AG10803 (cell line): ENCODE results near the gene LCE7A.

Source experiments
- DNase-seq: peaks from one replicate; pipeline ENCODE4 v3.0.0; 2010; ENCODE audit warnings: low read depth
- H3K4me3 ChIP-seq: 2 replicates; pipeline ENCODE4 v1.5.1; 2011; ENCODE audit warnings: mild to moderate bottlenecking, low read length, control low read depth
- TF ChIP-seq, protein P1 (sequence below): conservative IDR thresholded peaks from 2 replicates; pipeline ENCODE4 v1.5.1; 2011; ENCODE audit warnings: mild to moderate bottlenecking, low read length, control low read depth, inconsistent platforms

Gene LCE7A

DNA sequence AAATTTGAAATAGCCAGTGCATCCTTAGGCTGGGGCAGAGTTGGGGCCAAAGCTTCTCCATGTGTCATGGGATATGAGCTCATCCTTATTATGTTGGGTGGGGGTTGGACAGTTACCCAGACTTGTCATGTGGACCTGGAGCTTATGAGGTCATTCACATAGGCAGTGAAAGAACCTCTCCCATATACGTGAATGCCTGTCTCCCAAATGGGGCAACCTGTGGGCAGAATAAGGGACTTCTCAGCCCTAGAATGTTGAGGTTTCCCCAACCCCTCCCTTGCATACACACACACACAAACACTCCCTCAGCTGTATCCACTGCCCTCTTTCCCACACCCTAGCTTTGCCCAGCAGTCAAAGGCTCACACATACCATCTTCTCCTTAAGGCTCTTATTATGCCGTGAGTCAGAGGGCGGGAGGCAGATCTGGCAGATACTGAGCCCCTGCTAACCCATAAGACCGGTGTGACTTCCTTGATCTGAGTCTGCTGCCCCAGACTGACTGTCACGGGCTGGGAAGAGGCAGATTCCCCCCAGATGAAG is 46.3 kb downstream of the LCE7A start:
- no peak overlapping the region for H3K4me3 ChIP-seq
- peak; percentile 87 for DNase-seq
- TF ChIP-seq, protein P1, sequence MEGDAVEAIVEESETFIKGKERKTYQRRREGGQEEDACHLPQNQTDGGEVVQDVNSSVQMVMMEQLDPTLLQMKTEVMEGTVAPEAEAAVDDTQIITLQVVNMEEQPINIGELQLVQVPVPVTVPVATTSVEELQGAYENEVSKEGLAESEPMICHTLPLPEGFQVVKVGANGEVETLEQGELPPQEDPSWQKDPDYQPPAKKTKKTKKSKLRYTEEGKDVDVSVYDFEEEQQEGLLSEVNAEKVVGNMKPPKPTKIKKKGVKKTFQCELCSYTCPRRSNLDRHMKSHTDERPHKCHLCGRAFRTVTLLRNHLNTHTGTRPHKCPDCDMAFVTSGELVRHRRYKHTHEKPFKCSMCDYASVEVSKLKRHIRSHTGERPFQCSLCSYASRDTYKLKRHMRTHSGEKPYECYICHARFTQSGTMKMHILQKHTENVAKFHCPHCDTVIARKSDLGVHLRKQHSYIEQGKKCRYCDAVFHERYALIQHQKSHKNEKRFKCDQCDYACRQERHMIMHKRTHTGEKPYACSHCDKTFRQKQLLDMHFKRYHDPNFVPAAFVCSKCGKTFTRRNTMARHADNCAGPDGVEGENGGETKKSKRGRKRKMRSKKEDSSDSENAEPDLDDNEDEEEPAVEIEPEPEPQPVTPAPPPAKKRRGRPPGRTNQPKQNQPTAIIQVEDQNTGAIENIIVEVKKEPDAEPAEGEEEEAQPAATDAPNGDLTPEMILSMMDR = no peak

DNA sequence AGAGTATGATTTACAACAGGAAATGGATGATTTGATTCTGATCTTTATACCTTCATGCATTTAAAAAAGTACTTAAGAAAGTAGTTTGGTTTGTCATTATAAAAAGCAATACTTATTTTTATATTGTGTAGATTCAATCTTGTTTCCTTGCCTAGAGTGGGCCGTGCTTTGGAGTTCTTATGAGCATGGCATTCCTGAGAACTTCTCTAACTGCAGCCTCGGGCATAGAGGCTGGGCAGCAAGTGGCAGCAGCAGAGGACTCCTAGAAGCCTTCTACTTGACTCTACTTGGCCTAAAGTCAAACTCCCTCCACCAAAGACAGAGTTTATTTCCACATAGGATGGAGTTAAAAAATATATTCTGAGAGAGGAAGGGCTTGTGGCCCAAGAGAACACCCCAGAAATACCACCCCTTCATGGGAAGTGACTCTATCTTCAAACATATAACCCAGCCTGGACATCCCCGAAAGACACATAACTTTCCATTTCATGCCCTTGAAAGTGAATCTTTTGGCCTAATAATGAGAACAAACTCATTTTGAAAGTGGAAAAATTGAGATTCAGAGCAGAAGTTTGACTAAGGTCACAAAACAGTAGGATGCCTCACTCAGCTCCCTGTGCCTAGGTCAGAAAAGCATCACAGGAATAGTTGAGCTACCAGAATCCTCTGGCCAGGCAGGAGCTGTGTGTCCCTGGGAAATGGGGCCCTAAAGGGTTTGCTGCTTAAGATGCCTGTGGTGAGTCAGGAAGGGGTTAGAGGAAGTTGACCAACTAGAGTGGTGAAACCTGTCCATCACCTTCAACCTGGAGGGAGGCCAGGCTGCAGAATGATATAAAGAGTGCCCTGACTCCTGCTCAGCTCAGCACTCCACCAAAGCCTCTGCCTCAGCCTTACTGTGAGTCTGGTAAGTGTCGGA is 48.1 kb downstream of the LCE7A start, which contains the start of gene IVL:
TSS of gene IVL (plus strand) at position 861 of the 916 bp plus-strand sequence. CDS start 1,252 bp downstream, outside the sequence.
- peak; percentile 41 for DNase-seq
- TF ChIP-seq, protein P1 = no peak
- H3K4me3 ChIP-seq = no peak within 1 kb of the TSS

DNA sequence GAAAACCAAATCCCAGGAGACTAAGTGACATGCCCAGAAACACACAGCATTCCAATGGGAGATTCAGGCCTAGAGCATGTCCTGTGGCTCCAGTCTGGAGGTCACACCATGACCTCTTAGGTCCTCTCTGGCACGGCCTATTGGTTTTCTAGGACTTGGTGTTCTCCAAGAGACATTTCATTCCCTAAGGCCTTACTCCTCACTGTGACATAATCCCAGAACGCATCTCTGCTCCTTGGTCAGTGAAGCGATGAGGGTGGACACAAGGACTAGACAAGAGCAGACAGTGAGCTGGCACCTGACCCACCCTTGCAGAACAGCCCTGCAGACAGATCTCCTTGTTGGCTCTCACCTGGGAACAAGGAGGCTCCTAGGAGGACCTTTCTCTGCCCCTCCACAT is 49.4 kb downstream of the LCE7A start:
- no peak for DNase-seq
- H3K4me3 ChIP-seq = no peak overlapping the region
- TF ChIP-seq, protein P1 = no peak
